Measurements from ENCODE around the gene FASLG. TPM values are rescaled to one million over a fixed set of nuclear protein-coding genes. Genes with fewer than 3 reads are reported as not detected.

Gene FASLG
- total RNA-seq, 1 experiment from 2014 or later: not detected

DNA sequence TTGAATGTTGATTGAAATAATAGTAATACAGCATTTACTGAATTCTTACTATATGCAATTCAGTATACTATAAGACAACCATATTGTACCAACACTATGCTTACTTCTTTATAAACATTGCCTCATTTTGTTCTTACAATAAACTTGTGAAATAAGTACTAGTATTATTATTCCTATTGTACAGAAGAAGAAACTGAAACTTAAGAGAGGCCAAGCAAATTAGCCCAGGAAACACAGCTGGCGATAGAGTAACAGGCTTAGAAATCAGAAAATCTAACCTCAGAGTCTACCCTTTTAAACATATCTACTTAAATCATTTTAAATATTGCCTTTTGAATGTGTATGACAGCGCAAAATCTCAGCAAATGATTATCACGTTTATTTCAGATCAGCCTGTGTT is 41.7 kb downstream of the FASLG start:
- intact Hi-C loops (cut with micrococcal nuclease; ENCODE audit: unreplicated experiment): no loop called here
- no TSS peak for BruUV-seq (replicated peaks)

DNA sequence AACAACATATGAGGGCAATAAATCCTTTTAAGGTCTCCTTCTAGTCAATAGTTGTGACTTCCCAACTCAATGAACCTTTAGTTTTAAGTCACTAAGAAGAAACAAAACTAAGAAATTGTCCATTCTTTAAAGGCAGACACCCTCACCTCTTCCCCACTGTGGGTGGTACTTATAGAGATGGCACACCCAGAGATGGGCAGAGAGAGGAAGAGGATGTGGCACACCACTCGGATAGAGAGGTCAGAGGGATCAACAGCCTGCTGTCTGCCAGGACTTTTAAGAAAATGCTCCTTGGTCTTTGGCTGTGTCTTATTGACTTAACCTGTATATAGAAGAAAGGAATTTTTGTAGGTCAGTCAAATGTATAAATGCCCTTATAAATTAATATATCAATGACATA is 45.1 kb downstream of the FASLG start:
- H3K27ac Mint-ChIP-seq (ENCODE audit: unreplicated experiment): no peak overlapping the region
- CTCF ChIA-PET: interaction anchor here (0.6 kb wide), 1 partner anchor 114 kb away, joined by 5 read pairs; no protein-coding TSS in a partner anchor
- peaks cover 3% of the 10 kb centered on the region for H3K9me3 Mint-ChIP-seq (ENCODE audit: low read depth, unreplicated experiment)
- H3K36me3 Mint-ChIP-seq (ENCODE audit: insufficient read depth, unreplicated experiment): no peaks in the 10 kb centered on the region
- BruUV-seq (replicated peaks): no TSS peak
- intact Hi-C loops (cut with micrococcal nuclease; ENCODE audit: unreplicated experiment): no loop called here
- DNase-seq: no peak
- TF ChIP-seq, protein P1, sequence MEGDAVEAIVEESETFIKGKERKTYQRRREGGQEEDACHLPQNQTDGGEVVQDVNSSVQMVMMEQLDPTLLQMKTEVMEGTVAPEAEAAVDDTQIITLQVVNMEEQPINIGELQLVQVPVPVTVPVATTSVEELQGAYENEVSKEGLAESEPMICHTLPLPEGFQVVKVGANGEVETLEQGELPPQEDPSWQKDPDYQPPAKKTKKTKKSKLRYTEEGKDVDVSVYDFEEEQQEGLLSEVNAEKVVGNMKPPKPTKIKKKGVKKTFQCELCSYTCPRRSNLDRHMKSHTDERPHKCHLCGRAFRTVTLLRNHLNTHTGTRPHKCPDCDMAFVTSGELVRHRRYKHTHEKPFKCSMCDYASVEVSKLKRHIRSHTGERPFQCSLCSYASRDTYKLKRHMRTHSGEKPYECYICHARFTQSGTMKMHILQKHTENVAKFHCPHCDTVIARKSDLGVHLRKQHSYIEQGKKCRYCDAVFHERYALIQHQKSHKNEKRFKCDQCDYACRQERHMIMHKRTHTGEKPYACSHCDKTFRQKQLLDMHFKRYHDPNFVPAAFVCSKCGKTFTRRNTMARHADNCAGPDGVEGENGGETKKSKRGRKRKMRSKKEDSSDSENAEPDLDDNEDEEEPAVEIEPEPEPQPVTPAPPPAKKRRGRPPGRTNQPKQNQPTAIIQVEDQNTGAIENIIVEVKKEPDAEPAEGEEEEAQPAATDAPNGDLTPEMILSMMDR (IDR thresholded peaks at IDR 0.05; ENCODE audit: unreplicated experiment): no peak
- H3K27me3 Mint-ChIP-seq (ENCODE audit: unreplicated experiment): no peaks in the 10 kb centered on the region
- H3K4me1 Mint-ChIP-seq (ENCODE audit: low read depth, unreplicated experiment): no peaks in the 10 kb centered on the region
- no peak overlapping the region for H3K4me3 Mint-ChIP-seq (ENCODE audit: low read depth, unreplicated experiment)

More for the DNA sequence above, 41.7 kb downstream of the FASLG start:
- TF ChIP-seq, protein P1 (IDR thresholded peaks at IDR 0.05; ENCODE audit: unreplicated experiment): no peak
- Mint-ChIP-seq H3K27me3 (ENCODE audit: unreplicated experiment) (no peaks in the 10 kb centered on the region), H3K4me3 (ENCODE audit: low read depth, unreplicated experiment) (no peak overlapping the region), H3K36me3 (ENCODE audit: insufficient read depth, unreplicated experiment) (no peaks in the 10 kb centered on the region), H3K9me3 (ENCODE audit: low read depth, unreplicated experiment) (peaks cover 3% of the 10 kb centered on the region), H3K4me1 (ENCODE audit: low read depth, unreplicated experiment) (no peaks in the 10 kb centered on the region), H3K27ac (ENCODE audit: unreplicated experiment) (no peak overlapping the region)
- CTCF ChIA-PET: no interaction called here
- no peak for DNase-seq

- no TSS peak for BruUV-seq (replicated peaks)
- no peak for DNase-seq
- no peaks in the 10 kb centered on the region for H3K27me3 Mint-ChIP-seq (ENCODE audit: unreplicated experiment)
- H3K36me3 Mint-ChIP-seq (ENCODE audit: insufficient read depth, unreplicated experiment): no peaks in the 10 kb centered on the region
- H3K4me3 Mint-ChIP-seq (ENCODE audit: low read depth, unreplicated experiment): no peak overlapping the region
- intact Hi-C loops (cut with micrococcal nuclease; ENCODE audit: unreplicated experiment): no loop called here
- peaks cover 3% of the 10 kb centered on the region for H3K9me3 Mint-ChIP-seq (ENCODE audit: low read depth, unreplicated experiment)
- no peak overlapping the region for H3K27ac Mint-ChIP-seq (ENCODE audit: unreplicated experiment)
- CTCF ChIA-PET: interaction anchor here (0.6 kb wide), 1 partner anchor 114 kb away, joined by 5 read pairs; no protein-coding TSS in a partner anchor
- H3K4me1 Mint-ChIP-seq (ENCODE audit: low read depth, unreplicated experiment): no peaks in the 10 kb centered on the region
- TF ChIP-seq, protein P1 (IDR thresholded peaks at IDR 0.05; ENCODE audit: unreplicated experiment): no peak
Observed at GRCh38 chr1:172704420-172705210, 45.7 kb downstream of the FASLG start.

DNA sequence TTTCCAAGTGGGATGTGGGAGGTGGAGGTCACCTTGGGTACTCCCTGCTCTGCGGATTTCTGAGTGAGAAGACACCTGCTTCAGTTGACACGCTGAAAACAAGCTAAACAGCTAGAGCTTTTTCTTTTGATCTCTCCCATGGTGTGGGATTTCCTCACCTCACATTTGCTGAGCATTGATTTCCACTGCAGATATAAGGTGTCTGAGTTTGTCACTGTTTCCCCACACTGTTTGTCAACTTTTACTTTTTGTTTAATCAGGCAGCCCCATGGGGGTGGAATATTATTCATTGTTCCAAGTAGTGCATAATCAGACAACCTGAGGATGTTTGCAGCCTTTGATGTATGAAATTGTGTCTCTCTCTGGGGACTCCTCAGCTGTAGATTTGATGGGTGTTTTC is 49.5 kb downstream of the FASLG start:
- Mint-ChIP-seq H3K4me1 (ENCODE audit: low read depth, unreplicated experiment) (no peaks in the 10 kb centered on the region), H3K27me3 (ENCODE audit: unreplicated experiment) (no peaks in the 10 kb centered on the region), H3K9me3 (ENCODE audit: low read depth, unreplicated experiment) (peaks cover 6% of the 10 kb centered on the region), H3K4me3 (ENCODE audit: low read depth, unreplicated experiment) (no peak overlapping the region), H3K27ac (ENCODE audit: unreplicated experiment) (no peak overlapping the region), H3K36me3 (ENCODE audit: insufficient read depth, unreplicated experiment) (no peaks in the 10 kb centered on the region)
- TF ChIP-seq, protein P1 (IDR thresholded peaks at IDR 0.05; ENCODE audit: unreplicated experiment): no peak
- CTCF ChIA-PET: no interaction called here
- DNase-seq: no peak
- intact Hi-C loops (cut with micrococcal nuclease; ENCODE audit: unreplicated experiment): no loop called here
- no TSS peak for BruUV-seq (replicated peaks)

Data from Calu3 (cell line).